MM.1S (cell line): ENCODE results near the gene TMEM271.

Experiments used
- EZH2 ChIP-seq: fragments of 300-600 bp; sonication (generic); optimal IDR thresholded peaks from 2 replicates; pipeline ENCODE3; 2017; ENCODE audit warnings: low read depth, mild to moderate bottlenecking, antibody characterized with exemption, low read length, mixed read lengths
- EZH2phosphoT487 ChIP-seq: fragments of 300-600 bp; sonication (generic); IDR thresholded peaks from 2 replicates; pipeline ENCODE4 v1.6.1; 2018; ENCODE audit warnings: antibody characterized with exemption, low read length
- TF ChIP-seq, protein P1 (sequence below): fragments of 300-600 bp; sonication (generic); IDR thresholded peaks from 2 replicates; pipeline ENCODE4 v1.5.1; 2016; ENCODE audit warnings: antibody characterized with exemption, low read length, mixed read lengths

GRCh38 chr4:588351-588849 is 12.3 kb upstream of the TMEM271 start:
- TF ChIP-seq EZH2: no peak
- TF ChIP-seq, protein P1, sequence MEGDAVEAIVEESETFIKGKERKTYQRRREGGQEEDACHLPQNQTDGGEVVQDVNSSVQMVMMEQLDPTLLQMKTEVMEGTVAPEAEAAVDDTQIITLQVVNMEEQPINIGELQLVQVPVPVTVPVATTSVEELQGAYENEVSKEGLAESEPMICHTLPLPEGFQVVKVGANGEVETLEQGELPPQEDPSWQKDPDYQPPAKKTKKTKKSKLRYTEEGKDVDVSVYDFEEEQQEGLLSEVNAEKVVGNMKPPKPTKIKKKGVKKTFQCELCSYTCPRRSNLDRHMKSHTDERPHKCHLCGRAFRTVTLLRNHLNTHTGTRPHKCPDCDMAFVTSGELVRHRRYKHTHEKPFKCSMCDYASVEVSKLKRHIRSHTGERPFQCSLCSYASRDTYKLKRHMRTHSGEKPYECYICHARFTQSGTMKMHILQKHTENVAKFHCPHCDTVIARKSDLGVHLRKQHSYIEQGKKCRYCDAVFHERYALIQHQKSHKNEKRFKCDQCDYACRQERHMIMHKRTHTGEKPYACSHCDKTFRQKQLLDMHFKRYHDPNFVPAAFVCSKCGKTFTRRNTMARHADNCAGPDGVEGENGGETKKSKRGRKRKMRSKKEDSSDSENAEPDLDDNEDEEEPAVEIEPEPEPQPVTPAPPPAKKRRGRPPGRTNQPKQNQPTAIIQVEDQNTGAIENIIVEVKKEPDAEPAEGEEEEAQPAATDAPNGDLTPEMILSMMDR: no peak
- TF ChIP-seq EZH2phosphoT487: no peak
